Progenitor cell of endocrine pancreas (in vitro differentiated cells): ENCODE data around the gene MYG1. TPM values are rescaled to one million over a fixed set of nuclear protein-coding genes. Genes with fewer than 3 reads are reported as not detected.

Experiments used
- DNase-seq: peaks from one replicate; pipeline ENCODE4 v3.0.0; 2021; ENCODE audit warnings: low spot score; ENCODE audit not compliant: unreplicated experiment
- H3K27ac Mint-ChIP-seq: 2 replicates; pipeline ENCODE4 v1.8.0; 2021; ENCODE audit warnings: mild to moderate bottlenecking, moderate library complexity, mixed read lengths
- H3K27me3 Mint-ChIP-seq: 2 replicates; pipeline ENCODE4 v1.8.0; 2021; ENCODE audit warnings: mixed read lengths
- H3K36me3 Mint-ChIP-seq: 2 replicates; pipeline ENCODE4 v1.8.0; 2022; ENCODE audit warnings: mixed read lengths; ENCODE audit not compliant: insufficient read depth
- H3K4me1 Mint-ChIP-seq: 2 replicates; pipeline ENCODE4 v1.8.0; 2021; ENCODE audit warnings: low read depth, mixed read lengths
- H3K4me3 Mint-ChIP-seq: 2 replicates; pipeline ENCODE4 v1.8.0; 2021; ENCODE audit warnings: low read depth, mild to moderate bottlenecking, moderate library complexity, mixed read lengths
- H3K9me3 Mint-ChIP-seq: 2 replicates; pipeline ENCODE4 v1.8.0; 2021; ENCODE audit warnings: low read depth, mixed read lengths
- total RNA-seq: library from RNA; stranded (reverse); gene quantifications from 2 replicates; pipeline ENCODE4 v1.2.1, GENCODE V29; 2021
- TF ChIP-seq, protein P1 (sequence below): fragments of 200-600 bp; sonication (generic); IDR thresholded peaks from one replicate; pipeline ENCODE4 v1.5.0; 2021; ENCODE audit warnings: antibody characterized with exemption, mild to moderate bottlenecking; ENCODE audit not compliant: unreplicated experiment

Gene MYG1
- total RNA-seq, 1 donor from 2014 or later: 58.9 TPM

DNA sequence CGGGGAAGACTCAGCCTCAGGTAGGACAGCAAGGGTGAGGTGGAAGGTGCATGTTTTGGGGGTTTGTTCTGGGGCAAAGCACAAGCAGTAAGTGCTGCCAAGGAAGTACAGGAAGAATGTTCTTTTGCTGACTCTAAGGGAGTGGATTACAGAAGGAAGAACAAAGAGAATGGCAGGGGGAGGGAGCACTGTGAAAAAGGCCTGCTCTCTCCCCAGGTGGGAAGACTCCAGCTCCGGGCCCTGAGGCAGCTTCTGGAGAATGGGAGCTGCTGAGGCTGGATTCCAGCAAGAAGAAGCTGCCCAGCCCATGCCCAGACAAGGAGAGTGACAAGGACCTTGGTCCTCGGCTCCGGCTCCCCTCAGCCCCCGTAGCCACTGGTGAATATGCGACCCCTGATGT is 11.2 kb upstream of the MYG1 start:
- H3K4me1 Mint-ChIP-seq: no peaks in the 10 kb centered on the region
- no peak for DNase-seq
- peaks cover 8% of the 10 kb centered on the region for H3K36me3 Mint-ChIP-seq
- H3K4me3 Mint-ChIP-seq: no peak overlapping the region
- no peaks in the 10 kb centered on the region for H3K9me3 Mint-ChIP-seq
- no peaks in the 10 kb centered on the region for H3K27me3 Mint-ChIP-seq
- no peak overlapping the region for H3K27ac Mint-ChIP-seq
- TF ChIP-seq, protein P1, sequence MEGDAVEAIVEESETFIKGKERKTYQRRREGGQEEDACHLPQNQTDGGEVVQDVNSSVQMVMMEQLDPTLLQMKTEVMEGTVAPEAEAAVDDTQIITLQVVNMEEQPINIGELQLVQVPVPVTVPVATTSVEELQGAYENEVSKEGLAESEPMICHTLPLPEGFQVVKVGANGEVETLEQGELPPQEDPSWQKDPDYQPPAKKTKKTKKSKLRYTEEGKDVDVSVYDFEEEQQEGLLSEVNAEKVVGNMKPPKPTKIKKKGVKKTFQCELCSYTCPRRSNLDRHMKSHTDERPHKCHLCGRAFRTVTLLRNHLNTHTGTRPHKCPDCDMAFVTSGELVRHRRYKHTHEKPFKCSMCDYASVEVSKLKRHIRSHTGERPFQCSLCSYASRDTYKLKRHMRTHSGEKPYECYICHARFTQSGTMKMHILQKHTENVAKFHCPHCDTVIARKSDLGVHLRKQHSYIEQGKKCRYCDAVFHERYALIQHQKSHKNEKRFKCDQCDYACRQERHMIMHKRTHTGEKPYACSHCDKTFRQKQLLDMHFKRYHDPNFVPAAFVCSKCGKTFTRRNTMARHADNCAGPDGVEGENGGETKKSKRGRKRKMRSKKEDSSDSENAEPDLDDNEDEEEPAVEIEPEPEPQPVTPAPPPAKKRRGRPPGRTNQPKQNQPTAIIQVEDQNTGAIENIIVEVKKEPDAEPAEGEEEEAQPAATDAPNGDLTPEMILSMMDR: no peak

DNA sequence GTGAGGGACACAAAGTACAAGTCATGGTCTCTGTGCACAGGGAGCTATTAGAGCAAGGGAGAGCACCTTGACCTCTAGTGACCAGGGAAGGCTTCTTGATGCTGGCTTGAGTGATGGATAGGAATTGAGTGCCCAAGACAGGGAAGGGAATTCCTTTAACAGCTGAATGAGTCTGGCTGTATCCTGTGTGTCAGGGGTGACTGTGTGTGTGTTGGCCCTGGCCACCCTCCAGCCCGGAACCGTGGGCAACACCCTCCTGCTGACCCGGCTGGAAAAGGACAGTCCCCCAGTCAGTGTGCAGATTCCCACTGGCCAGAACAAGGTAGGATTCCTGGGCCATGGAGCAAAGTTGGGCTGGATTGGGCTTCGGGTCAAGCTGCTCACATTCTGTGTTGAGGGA is 9.6 kb upstream of the MYG1 start:
- peaks cover 6% of the 10 kb centered on the region for H3K36me3 Mint-ChIP-seq
- peak overlapping the region; percentile 16 for H3K27ac Mint-ChIP-seq
- TF ChIP-seq, protein P1: no peak
- no peaks in the 10 kb centered on the region for H3K27me3 Mint-ChIP-seq
- H3K4me1 Mint-ChIP-seq: peaks cover under 1% of the 10 kb centered on the region
- no peak for DNase-seq
- H3K9me3 Mint-ChIP-seq: no peaks in the 10 kb centered on the region
- H3K4me3 Mint-ChIP-seq: no peak overlapping the region

DNA sequence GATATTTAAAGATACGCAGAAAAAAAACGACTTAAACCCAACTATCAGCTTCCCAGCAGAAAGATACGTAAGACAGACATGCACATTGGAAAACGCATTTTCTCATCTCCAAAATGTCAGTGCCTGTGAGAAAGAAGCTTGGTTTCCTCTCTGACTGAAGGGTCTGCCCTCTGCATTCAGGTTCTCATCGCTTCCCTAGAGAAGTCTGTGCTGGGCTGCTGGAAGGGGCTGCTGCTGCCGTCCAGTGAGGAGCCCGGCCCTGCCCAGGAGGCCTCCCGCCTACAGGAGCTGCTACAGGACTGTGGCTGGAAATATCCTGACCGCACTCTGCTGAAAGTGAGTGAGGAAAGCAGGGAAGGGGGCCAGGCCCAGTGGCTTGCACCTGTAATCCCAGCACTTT is 8.8 kb upstream of the MYG1 start:
- Mint-ChIP-seq H3K27ac (no peak overlapping the region), H3K4me3 (no peak overlapping the region), H3K4me1 (peaks cover 4% of the 10 kb centered on the region), H3K36me3 (peaks cover 6% of the 10 kb centered on the region), H3K9me3 (no peaks in the 10 kb centered on the region), H3K27me3 (no peaks in the 10 kb centered on the region)
- DNase-seq: no peak
- TF ChIP-seq, protein P1: no peak

DNA sequence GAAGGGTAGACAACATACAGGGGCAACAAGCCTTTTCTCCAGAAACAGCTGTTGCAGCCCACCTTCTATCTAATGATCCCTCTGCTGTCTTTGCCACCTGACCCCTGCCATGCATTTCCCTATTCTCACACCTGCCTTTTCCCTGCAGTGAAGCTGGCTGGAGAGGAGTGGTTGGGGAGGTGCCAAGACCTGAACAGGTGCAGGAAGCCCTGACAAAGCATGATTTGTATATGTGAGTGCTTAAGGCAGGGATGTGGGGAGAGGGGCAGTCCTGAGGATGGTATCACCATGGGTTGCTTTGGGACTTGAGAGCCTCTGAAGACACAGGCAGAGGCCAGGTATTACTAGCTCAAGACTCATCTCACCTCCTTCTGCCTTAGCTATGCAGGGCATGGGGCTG is 7.1 kb upstream of the MYG1 start:
- Mint-ChIP-seq H3K36me3 (peaks cover 5% of the 10 kb centered on the region), H3K27ac (no peak overlapping the region), H3K9me3 (no peaks in the 10 kb centered on the region), H3K4me1 (peaks cover 14% of the 10 kb centered on the region), H3K27me3 (no peaks in the 10 kb centered on the region), H3K4me3 (no peak overlapping the region)
- TF ChIP-seq, protein P1: no peak
- no peak for DNase-seq

DNA sequence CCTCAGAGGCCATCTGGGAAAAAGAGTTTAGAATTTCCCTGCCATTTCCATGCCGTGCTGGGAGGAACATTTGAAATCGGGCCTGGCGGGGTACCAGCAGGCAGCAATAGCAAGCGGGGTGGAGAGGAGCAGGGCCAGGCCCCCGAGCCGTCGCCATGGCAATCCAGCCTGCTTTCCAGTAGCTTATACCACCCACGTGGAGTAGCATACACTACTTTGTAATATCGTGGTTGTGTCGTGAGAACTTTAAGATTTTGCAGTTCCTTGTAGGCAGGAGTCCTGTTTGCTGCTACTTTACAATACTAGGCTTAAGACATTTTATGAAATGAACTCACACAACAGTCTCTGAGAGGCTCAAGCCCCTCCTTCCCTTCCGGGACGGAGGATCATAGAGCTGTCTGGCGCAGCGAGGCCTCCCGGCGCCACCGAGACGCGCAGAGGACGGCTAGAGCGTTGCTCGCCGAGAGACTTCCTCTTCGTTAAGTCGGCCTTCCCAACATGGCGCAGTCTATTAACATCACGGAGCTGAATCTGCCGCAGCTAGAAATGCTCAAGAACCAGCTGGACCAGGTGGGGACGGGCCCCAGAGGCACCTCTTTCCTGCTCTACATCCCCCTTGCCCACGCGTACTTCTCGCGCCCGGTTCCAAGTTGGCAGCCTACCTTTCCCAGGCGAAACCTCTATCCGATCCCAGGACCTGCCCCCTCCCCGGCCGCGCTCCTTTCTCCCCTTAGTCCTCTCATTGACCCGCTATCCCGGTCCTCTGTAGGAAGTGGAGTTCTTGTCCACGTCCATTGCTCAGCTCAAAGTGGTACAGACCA is 4.2 kb upstream of the MYG1 start, which contains the start of gene PFDN5:
Gene PFDN5, plus strand, starts transcription at position 473 of the 821 bp plus-strand sequence. Its CDS starts 26 bp downstream, at position 499.
- no peaks in the 10 kb centered on the region for H3K27me3 Mint-ChIP-seq
- DNase-seq: peak; percentile 54
- H3K4me3 Mint-ChIP-seq: peak within 1 kb of the TSS; percentile 99
- no peaks in the 10 kb centered on the region for H3K9me3 Mint-ChIP-seq
- H3K4me1 Mint-ChIP-seq: peaks cover 21% of the 10 kb centered on the region
- H3K27ac Mint-ChIP-seq: peak within 1 kb of the TSS; percentile 98
- TF ChIP-seq, protein P1: peak; percentile 12
- H3K36me3 Mint-ChIP-seq: peaks cover 8% of the 10 kb centered on the region
